ENCODE measurements around the gene KRTAP10-6.
"Not testable (repeated sequence)": the region's sequence is repeated elsewhere in the genome, so short reads cannot be mapped to it uniquely, and the experiment has no call there.

Gene KRTAP10-6

DNA sequence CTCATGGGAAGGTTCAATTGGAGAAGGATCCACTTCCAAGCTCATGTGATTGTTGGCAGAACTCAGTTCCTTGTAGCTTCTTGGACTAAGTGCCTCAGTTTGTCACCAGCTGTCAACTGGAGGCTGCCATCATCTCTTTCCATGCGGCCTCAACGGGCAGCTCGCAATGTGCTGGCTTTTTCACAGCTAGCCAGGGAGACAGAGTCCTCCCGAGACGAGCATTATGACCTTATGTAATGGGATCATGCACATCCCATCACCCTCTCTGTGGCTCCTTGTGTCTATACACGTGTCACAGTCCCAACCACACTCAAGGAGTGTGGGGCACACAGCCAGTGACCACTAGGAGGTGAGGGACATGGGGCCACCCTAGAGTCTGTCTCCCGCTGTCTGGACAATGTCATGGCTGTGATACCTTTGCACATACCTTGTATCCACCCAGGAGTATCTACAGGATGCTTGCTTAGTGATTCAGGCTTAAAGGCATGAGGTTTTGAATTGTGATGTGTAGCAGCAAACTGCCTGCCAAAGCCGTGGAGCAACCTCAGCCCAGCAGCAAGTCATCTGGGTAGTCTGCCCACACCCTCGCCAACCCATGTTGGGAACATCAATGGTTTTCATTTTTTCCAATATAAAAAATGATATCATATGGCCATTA lies 3.9 kb upstream of the KRTAP10-6 start:
- DNase-seq = no peak

DNA sequence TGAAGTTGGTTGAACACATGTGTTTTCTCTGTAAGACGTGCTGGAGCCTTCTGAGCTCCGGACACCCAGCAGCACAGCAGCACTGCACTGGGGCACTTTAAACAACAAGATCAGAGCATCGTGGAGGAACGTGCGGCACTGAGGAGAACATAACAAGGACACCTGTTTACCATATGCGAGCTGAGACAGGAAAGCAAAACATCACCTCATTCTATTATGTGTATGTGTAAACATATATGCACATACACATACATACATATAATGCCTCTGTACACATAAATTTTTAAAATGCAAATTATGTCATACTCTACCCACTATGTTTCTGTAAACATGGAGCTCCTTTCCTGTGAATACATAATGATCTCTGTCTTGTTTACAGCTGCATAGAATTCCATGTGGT lies 3.2 kb upstream of the KRTAP10-6 start:
- DNase-seq = no peak

DNA sequence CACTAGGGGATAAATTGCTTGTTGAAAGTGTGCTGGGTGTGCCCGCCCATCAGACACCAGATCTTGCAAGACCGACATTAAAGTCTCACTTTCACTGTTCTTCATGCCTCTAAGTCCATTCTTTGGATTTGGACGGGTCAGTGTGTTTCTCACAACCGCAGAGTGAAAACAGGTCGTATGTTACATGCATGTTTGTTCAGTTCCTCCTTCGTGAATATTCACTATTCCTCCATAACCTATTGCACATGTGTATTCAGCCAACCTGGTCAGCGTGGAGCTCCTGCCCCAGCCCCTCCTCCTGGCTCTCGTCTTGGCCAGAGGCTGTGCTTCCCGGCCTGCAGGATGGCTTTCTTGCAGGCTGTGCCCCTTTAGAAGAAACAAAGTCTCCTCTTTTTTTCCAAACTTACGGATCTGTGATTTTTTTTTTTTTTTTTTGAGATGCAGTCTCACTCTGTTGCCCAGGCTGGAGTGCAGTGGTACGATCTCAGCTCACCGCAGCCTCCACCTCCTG lies 2.2 kb upstream of the KRTAP10-6 start:
- no peak for DNase-seq

GRCh38 chr21:44593598-44594405 lies 1.5 kb upstream of the KRTAP10-6 start:
- DNase-seq = no peak

DNA sequence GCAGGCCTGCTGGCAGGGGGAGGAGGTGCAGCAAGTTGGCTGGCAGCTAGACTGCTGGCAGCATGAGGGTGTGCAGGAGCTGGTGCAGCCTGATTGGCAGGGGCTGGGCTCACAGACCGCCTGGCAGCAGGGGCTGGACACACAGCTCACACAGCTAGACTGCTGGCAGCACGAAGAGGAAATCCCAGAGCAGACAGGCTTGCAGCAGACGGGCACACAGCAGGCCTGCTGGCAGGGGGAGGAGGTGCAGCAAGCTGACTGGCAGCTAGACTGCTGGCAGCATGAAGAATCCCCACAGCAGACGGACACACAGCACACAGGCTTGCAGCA lies 539 bp downstream of the KRTAP10-6 start:
- DNase-seq = not testable (repeated sequence)

GRCh38 chr21:44590897-44591800 lies 1.2 kb downstream of the KRTAP10-6 start:
- not testable (repeated sequence) for DNase-seq

DNA sequence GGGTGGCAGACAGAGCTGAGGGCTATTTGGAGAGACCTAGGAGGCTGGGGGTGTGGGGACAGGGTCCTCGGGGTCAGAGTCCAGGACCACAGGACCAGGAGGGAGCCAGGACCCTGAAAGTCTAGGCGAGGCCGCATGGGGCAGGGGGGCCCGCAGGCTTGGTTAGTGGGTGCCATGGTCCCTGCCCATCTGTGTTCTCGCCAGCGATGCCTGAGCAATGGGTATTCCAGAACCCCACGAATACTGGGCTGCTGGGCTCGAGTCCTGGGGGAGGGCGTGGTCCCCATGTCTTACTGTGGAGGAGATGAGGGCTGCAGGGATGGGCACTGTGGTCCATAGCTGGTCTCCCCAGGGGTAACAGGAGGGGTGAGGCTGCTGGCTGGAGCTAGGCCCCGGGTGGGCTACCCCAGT lies 2.0 kb downstream of the KRTAP10-6 start:
- no peak for DNase-seq

GRCh38 chr21:44589586-44590305 lies 2.6 kb downstream of the KRTAP10-6 start:
- no peak for DNase-seq

- no peak for DNase-seq
Observed at GRCh38 chr21:44589094-44589493, 3.2 kb downstream of the KRTAP10-6 start.

DNA sequence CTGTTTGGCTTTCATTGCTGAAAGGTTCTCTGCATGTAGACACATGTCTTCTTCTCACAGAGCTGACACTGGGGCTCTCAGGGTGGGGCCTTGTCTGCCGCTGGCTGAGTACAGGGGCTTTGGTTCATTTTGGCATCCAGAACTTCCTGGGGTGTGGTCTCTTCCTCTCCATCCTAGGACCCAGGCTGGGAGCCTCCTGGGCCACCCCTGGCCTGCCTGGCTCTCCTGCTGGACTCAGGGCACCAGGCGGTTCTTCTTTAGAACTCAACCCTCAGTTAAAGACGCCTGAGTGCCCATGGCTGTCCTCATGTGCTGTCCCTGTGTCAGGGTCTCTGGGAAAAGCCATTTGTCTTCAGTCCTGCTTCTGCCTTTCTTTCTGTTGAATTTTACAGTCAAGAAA lies 6.4 kb downstream of the KRTAP10-6 start:
- no peak for DNase-seq

GRCh38 chr21:44583800-44584147 lies 8.5 kb downstream of the KRTAP10-6 start:
- no peak for DNase-seq

DNA sequence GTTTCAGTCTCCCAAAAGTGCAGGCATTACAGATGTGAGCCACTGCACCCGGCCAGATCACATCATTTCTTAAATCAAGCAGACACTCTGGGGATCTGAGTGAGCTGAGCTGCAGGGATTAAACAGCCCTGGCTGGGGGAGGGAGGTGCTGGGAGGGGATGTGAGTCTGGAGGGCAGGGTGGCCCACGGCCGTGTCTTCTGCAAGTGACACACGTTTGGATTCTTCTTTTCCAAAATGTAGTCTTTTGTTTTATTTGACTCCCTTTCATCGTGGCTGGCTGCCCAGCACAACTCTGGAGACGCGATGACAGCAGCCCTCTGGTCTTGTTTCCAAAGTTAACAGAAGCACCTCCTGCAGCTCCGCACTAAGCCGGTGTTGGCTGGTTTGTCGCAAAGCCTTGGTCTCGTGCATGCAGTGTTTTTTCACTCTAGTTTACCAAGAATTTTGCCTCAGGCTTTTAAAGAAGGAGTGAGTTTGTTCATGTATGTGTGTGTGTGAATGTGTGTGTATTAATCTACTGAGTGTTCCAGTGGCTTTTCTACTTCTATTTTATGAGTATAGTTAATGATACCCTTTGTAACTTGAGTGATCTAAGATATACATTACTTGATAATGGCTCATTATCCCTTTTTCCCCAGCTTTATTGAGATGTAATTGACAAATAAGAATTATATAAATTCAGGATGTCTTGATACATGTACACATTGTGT lies 9.1 kb downstream of the KRTAP10-6 start:
- DNase-seq = no peak

GRCh38 chr21:44582055-44582454 lies 10.2 kb downstream of the KRTAP10-6 start:
- peak; percentile 14 for DNase-seq

DNA sequence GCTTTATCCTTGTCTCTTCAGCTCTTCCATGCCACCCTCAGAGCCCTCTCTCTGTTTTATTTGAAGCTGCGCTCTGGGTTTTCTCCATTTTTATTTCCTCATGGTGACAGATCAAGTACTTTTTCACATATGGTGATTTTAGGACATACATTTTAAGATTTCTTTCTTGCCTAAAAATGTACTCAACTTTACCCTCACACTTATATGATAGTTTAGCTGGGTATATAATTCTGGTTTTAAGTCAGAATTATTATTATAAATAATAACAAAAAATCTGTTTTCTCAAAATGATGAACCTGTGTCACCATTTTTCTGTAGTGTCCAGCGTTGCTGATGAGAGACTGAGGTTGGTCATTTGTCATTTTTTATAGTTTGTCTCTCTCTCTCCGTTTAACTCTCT lies 11.1 kb downstream of the KRTAP10-6 start:
- no peak for DNase-seq

- DNase-seq = not testable (repeated sequence)
Observed at GRCh38 chr21:44580231-44580821, 12.0 kb downstream of the KRTAP10-6 start, which contains the start of gene KRTAP10-5. Gene KRTAP10-5 (minus strand): TSS chr21:44580604. CDS start chr21:44580578, 26 bp downstream.

- DNase-seq = no peak
Observed at GRCh38 chr21:44579833-44580144, 12.5 kb downstream of the KRTAP10-6 start.

DNA sequence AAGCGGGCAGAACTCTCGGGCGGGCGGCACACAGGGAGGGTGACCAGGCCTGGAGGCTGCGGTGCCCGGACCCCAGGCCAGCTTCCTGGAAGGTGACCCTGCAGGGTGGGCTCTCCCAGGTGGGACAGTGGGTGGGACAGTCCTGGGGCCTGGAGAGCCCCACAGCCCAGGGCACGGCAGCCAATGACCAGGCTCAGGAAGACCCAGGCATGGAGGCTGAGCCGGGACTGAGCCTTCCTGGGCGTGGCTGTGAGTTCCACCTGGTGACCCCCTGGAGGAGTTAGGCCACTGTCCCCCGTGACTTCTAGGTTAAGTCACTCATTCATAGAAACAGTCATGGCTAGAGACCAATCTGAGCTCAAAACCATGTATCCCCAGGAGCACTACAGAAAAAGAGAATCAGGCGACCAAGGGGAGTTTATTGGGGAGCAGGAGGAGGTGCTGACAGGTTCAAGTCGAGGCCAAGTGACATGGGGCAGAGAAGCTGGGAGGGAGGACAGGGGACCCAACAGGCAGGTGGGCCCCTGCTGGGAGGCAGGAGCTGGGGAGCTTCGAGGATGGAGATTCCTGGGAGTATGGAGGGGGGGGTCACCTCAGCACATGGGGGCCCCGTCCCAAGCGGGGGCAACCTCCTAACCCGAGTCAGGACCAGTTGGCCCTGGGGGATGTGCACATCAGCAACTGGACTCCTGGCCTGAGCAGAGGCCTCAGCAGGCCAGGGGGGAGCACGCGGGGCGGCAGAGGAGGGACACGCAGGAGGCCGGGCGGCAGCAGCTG lies 13.1 kb downstream of the KRTAP10-6 start:
- no peak for DNase-seq

DNA sequence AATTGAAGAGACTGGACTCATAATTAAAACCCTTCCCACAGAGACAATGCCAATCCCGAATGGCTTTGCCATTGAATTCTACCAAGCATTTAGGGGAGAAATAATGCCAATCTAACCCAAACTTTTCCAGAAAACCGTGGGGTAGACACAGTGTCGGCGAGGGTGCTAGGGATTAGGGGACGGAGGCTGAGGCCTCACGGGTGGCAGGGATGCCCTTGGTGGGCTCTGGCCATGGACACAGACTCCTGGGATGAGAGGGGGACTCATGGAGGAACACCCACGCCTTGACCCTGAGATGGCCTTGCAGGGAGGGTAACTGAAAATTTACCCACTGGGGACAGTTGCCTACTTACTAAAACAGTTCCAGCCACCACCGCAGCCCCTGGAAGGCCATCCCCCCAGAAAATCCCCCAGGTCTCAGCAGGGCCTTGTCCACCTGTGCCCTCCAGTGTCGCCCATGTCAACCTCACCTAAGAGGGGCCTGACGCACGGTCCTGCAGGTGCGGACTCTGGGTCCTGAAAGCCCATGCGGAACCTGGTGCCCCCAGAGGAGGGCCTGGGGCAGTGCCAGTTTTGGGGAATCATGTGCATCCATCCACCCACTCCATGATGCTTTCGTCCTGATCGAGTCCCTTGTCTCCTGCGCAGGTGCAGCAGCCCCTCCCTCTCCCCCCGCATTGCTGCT lies 13.8 kb downstream of the KRTAP10-6 start:
- no peak for DNase-seq

DNA sequence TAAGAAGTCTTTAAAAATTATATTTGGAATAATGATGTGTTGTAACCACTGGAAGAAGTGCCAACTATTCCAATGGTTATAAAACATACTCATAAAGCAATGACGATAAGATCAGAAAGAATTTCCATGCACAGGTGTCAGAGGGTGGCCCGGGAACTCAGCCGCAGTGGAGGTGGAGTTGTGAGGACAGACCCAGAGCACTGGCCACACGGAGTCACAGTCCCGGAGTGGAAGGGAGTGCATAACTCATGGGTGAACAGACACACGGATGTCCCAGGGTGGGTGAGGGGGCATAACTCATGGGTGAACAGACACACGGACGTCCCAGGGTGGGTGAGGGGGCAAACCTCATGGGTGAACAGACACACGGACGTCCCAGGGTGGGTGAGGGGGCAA lies 16.3 kb downstream of the KRTAP10-6 start:
- no peak for DNase-seq

GRCh38 chr21:44575307-44576024 lies 16.8 kb downstream of the KRTAP10-6 start:
- DNase-seq = no peak
